DMS79 (cell line): ENCODE measurements around the gene UGT2B17.
"Not testable (repeated sequence)": the region's sequence is repeated elsewhere in the genome, so short reads cannot be mapped to it uniquely, and the experiment has no call there.

Experiments used
- DNase-seq: peaks from one replicate; lab custom pipeline; 2025; lab: John Stamatoyannopoulos, UW

UGT2B17 gene

DNA sequence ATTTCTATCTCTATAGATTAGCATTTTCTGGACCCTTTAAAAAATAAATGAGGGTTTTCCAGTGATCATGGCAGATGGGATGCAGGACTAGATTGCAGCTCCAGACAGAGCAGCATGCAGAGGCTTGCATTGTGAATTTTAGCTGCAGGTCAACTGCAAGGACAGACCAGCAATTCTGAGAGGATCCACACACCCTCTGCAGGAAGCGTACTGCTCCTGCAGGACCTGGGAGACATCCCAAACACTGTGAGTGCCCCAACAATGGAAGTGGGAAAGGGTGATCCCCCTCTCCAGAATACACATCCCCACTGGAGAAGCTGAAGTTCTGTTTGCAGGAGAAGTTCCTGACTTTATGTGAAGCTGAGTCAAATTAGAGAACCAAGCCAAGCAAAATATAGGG, 7.1 kb downstream of the UGT2B17 start:
- DNase-seq = not testable (repeated sequence)

DNA sequence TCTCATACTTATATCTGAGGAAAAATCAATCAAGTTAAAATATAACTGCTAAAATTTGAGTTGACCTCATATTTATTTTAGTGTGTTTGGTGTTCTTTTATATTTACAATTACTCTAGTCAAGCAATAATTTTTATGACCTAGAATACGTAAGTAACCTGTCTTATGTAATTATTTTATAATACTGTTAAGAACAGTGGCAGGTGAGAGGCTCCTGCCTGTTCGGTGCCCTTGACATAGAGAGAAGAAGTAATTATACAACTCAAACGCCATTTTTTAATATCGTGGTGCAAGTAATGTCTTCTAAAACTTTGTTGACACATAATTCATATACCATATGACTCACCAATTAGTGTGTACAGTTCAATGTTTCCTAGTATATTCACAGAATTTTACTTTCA, 7.6 kb downstream of the UGT2B17 start:
- not testable (repeated sequence) for DNase-seq

DNA sequence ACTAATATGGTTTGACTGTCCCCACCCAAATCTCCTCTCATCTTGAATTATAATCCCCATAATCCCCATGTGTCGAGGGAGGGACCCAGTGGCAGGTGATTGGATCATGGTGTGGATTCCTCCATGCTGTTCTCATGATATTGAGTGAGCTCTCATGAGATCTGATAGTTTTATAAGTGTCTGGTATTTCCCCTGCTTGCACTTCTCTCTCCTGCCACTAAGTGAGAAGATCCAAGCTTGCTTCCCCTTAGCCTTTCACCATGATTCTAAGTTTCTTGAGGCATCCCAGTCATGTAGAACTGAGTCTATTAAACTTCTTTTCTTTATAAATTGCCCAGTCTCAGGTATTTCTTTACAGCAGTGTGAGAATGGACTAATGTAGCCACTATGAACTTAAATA, 9.8 kb downstream of the UGT2B17 start:
- not testable (repeated sequence) for DNase-seq

DNA sequence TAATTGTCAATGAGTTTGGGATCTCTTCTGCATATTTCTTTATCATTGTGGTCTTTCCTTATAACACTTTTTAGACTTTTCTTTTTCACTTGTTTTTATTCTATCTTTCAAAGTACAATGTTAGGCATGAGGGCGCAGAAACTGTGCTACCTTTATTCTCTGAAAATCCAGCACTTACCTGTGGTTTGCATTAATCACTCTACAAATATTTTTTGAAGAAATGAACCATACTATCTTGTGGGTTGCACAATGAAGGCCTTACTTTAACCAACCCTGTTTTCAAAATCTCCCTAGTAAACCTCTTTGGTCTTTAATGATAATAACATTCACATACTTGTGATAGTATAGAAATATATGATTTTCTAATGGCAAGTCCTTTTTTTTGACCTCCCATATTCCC, 11.0 kb downstream of the UGT2B17 start:
- DNase-seq = not testable (repeated sequence)

DNA sequence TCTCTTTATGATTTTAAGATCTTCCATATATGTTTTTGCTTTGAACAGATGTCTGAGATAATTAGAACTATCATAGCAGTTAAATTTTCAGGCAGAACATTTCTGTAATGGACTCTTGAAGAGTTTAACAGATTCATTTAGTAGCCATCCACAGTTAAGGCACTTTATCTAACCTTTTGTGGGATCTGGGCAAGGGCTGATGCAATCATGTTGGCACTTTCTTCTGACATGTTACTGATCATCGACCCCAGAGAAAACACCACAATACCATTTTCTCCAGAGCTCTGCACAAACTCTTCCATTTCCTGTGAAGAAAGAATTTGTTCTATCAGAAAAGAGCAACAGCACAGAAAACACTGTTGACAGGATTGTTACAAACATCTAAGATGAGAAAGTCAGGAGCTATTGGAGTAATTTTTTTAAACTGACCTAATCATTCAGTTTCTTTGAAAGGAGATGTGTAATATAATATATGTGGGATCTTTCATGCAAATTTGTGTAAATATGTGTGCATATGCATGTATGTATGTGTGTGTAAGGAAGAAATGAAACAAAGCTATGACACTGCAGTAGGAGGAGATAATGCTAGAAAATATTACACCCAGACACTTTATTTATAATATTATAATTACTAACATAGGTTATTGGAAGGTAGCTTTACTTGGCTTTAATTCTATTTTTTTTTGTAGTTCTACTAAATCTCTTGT, 15.6 kb downstream of the UGT2B17 start:
- not testable (repeated sequence) for DNase-seq

DNA sequence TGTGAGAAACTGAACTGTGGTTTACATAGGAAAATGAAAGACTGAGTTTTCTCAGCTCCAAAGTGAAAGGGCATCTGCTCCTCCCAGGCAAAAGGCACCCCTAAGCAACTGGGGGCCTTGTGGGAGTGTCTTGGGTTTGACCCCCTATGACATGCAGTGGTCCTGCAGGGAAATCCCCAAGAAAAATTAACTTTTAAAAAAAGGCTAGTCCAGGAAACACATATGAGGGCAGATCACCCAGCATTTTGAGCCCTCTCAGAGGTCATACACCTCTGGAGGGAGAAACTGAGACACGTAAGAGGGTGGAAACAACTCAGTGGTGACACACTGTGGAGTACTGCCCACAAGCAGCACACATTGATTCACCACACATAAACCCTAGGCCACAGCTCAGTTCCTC, 22.3 kb downstream of the UGT2B17 start:
- DNase-seq = not testable (repeated sequence)

DNA sequence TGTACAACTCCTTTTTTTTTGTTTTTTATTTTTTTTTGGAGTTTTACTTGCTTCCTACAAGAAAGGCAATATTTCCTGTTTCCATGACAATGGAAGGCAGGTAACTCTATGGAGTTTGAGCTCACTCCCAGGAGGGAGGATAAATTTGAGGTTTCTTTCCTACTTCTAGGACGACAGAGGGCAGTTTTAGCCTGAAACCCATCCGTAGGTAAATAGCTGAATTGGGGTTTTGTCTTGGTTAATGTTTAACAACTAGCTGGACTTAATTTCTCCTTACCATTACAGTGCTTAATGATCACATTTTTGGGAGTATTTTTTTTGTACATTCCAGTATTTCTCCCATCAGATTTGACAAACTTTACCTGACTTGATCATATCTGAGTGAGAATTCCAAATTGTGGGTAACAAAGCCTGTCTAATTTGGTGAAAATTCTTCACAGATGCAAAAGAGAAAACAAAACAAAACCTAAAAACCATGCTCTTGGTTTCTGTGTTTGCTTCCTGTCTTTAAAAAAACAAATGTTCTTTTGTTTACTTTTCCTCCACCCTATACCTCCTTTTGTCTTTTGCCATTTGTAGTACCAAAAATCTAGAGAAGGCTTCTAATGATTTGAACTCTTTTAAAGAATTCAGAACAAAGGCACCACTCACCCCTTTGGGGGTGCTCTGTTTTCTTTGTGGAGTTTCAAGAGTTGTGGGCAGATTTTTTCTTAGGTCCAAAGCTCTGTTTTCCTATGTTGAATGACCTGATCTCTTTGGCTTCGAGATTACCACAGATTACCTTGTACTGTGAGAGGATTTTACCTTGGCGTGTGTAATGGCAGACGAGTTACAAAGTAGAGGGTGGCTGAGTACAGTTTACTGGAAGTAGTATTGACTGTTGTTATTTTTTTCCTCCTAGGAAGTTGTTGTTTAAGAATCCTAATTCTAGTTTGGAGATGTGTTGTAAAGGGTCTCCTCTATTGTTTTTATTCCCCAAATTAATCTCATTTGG, 23.0 kb downstream of the UGT2B17 start:
- not testable (repeated sequence) for DNase-seq

DNA sequence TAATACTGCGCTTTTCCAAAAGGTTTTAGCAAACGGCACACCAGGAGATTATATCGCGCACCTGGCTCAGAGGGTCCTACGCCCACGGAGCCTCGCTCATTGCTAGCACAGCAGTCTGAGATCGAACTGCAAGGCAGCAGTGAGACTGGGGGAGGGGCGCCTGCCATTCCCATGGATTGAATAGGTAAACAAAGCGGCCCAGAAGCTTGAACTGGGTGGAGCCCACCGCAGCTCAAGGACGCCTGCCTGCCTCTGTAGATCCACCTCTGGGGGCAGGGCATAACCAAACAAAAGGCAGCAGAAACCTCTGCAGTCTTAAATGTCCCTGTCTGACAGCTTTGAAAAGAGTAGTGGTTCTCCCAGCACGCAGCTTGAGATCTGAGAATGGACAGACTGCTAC, 33.4 kb downstream of the UGT2B17 start:
- not testable (repeated sequence) for DNase-seq

DNA sequence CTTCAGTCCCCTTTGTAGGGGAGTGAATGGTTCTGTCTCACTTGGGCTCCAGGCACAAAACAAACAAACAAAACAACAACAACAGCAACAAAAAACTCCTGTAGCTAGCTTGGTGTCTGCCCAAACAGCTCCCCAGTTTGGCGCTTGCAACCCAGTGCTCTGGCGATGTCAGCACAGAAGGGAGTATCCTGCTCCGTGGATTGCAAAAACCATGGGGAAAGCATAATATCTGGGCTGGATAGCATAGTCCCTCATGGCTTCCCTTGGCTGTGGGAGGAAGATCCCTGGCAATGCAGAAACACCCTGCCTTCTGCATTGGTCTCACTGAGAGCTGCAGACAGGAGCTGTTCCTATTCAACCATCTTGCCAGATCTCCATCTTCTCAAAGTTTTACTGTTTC, 39.7 kb downstream of the UGT2B17 start:
- DNase-seq = no peak

DNA sequence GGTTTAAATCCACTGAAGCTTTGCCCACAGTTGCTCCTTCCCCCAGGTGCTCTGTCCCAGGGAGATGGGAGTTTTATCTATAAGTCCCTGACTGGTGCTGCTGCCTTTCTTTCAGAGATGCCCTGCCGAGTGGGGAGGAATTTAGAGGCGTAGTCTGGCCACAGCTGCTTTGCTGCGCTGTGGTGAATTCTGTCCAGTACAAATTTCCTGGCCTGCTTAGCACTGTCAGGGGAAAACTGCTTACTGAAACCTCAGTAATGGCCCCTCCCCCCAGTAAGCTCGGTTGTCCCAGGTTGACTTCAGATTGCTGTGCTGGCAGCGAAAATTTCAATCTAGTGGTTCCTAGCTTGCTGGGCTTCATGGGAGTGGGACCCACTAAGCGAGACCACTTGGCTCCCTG, 40.1 kb downstream of the UGT2B17 start:
- DNase-seq = no peak

DNA sequence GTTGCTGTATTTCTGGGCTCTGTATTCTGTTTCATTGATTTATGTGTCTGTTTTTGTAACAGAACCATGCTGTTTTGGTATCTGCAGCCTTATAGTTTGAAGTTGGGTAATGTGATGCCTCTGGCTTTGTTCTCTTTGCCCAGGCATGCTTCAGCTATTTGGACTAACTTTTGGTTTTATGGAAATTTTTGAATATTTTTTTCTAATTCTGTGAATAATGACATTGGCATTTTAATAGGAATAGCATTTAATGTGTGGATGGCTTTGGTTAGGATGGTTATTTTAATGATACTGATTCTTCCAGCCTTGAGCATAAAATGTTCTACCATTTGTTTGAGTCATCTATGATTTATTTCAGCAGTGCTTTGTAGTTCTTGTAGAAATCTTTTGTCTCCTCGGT, 53.9 kb downstream of the UGT2B17 start:
- not testable (repeated sequence) for DNase-seq

DNA sequence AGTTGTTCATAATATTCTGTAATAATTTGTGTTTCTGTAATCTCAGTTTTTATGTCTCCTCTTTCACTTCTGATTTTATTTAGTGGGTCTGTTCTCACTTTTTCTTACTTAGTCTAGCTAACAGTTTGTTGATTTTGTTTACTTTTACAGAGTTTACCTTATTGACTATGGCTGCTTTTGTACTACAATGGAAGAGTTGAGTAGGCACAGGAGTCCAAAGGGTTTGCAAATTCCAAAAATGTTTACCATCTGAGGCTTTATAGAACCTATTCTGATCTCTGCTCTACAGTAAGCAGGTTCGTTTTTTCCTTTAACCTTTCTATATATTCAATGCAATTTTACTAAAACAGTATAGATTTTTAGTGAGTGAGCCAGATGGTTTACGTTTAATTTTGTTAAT, 55.1 kb downstream of the UGT2B17 start:
- DNase-seq = no peak

DNA sequence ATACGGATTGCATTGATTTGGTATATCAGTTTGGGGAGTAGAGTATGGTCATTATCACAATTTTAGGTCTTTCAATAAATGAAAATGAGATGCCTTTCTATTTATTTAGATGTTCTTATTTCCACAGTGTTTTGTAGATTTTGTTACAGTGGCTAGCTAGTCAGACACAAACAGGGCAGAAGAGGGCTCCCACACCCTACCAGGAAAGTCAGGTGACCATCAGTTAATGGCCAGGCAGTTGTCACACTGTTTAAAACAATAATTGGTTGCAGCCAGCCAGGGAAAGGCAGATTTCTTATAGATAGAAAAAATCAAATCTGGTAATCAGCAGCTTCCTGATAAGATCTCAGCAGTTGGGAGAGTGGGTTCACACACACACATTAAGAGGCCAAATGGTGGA, 57.2 kb downstream of the UGT2B17 start:
- DNase-seq = no peak

DNA sequence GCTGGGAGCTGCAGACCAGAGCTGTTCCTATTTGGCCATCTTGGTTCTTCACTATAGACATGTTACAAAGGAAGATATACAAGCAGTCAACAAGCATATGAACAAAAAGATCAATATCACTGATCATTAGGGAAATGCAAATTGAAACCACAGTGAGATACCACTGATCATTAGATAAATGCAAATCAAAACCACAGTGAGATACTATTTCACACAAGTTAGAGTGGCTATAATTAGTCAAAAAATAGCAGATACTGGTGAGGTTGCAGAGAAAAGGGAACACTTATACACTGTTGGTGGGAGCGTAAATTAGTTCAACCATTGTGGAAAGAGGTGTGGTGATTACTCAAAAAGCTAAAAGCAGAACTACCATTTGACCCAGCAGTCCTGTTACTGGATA, 70.7 kb downstream of the UGT2B17 start:
- DNase-seq = not testable (repeated sequence)

DNA sequence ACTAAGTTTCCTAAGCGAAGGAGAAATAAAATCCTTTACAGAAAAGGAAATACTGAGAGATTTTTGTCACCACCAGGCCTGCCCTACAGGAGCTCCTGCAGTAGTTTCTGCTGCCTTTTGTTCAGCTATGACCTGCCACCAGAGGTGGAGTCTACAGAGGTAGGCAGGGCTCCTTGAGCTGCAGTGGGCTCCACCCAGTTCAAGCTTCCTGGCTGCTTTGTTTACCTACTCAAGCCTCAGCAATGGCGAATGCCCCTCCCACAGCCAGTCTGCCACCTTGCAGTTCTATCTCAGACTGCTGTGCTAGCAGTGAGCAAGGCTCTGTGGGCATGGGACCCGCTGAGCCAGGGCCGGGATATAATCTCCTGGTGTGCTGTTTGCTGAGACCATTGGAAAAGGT, 71.3 kb downstream of the UGT2B17 start:
- DNase-seq = not testable (repeated sequence)

DNA sequence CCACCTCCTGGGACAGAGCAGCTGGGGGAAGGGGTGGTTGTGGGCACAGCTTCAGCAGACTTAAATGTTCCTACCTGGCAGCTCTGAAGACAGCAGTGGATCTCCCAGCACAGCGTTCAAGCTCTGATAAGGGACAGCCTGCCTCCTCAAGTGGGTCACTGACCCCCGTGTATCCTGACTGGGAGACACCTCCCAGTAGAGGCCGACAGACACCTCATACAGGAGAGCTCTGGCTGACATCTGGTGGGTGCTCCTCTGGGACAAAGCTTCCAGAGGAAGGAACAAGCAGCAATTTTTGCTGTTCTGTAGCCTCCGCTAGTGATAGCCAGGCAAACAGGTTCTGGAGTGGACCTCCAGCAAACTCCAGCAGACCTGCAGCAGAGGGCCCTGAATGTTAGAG, 72.7 kb downstream of the UGT2B17 start:
- not testable (repeated sequence) for DNase-seq

DNA sequence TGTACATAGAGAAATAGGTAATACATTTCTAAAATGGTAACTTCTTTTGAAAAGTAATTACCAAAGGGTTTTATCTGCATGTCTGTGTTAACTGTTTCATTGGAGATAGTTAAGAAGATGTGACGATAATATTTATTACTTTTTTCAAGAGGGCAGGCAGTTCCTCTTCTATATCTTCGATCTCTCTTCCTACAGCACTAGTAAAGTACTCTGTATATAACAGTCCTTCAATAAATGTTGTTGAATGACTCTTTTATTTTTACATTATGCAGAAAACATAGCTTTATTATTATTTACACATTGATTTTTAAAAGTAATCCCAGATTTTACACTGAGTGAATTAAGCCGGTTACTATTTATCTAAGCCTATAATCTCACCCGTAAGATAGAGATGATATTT, 77.1 kb downstream of the UGT2B17 start:
- no peak for DNase-seq

DNA sequence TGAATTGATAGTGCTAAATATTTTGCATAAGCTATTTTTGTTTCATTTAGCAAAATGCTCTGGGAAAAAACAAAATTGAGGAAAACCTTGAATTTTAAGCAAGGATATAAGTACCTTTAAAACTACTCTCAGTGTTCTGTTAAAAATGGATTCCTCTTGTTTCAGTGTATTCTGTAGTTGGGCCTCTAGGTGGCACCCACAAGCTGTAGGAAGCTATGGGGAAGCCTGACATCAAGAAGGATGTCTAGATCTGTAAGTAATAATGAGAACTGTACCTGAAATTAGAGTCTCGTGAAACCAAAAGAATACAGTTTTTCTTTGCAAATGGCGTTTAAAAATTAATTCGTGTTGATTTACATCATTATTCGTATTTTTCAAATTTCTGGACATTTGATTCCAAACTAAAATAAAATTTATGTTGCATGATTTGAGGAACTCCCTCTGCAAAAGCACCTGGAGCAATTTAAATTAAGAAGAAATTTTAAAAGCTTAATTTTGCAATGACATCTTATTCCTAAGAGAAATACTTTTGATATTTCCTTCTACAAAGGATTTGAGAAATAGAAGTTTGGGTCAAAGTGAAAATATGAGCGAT, 77.6 kb downstream of the UGT2B17 start:
- DNase-seq = peak; percentile 27

DNA sequence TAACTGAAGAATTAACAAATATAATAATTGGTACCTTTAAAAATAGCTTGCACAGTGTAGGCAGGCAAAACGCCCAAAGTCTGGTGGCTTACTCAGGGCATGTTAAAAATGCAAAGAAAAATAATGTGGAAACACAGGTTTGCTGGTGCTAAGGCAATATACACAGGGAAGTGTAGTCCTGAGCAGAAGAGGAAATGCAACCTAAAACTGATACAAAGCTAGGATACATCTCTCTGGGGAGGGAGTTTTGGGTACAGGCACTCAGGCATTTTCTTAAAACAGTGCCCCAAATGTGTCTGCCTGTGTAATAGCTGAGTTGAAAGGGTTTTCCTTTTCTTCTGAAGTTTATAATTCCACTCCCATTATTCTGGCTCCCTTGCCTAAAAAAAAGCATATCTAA, 81.4 kb downstream of the UGT2B17 start:
- no peak for DNase-seq

DNA sequence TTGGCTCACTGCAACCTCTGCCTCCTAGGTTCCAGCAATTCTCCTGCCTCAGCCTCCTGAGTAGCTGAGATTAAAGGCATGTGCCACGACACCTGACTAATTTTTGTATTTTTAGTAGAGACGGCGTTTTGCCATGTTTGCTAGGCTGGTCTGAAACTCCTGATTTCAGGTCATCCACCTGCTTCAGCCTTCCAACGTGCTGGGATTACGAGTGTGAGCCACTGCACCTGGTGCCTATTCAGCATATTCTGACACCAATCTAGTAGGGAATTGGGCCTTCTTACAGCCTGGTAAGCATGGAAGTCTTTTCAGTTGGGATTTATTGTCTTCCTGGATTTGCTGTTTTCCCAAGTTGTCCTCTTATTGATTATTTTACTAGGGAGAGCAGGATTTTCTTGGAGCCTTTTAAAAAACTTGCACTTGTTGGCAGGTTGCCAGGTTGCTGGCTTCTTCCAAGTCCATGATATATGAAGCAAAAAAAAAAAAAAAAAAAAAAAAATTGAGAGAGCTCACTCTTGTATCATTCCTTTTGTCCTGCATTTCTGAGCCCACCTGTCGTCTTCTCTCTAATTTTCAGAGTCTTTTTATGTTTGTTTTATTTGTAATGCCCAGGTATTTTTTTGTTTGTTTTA, 85.2 kb downstream of the UGT2B17 start:
- no peak for DNase-seq

DNA sequence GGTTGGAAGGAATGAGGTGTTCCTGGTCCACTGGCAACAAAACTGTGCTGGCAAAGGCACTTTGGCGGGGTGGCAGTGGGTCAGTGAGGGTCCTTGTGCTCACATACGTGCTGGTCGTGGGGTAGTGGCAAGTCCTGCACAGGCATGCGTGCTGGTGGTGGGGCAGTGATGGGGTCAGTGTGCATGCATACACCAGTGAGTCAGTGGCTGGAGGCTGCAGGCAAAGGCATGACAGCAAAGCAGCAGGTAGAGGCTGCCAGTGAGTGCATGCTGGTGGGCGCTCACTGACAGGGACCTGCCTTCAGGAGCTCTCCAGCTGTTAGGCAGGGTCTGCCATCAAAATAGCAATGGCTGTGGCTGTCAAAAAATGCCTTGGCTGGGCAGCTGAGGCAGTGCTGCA, 86.8 kb downstream of the UGT2B17 start:
- no peak for DNase-seq
